Glutamatergic neuron (in vitro differentiated cells): Measurements from ENCODE around the gene SLFN11. TPM values are rescaled to one million over a fixed set of nuclear protein-coding genes. Genes with fewer than 3 reads are reported as not detected.
"Not testable (repeated sequence)": the region's sequence is repeated elsewhere in the genome, so short reads cannot be mapped to it uniquely, and the experiment has no call there.

Source experiments
- DNase-seq: peaks from one replicate; pipeline ENCODE4 v3.0.0; 2022
- H3K27ac Mint-ChIP-seq: one replicate; pipeline ENCODE4 v1.8.0; 2020; ENCODE audit warnings: mild to moderate bottlenecking, mixed read lengths, inconsistent platforms; ENCODE audit not compliant: unreplicated experiment
- H3K27me3 Mint-ChIP-seq: one replicate; pipeline ENCODE4 v1.8.0; 2020; ENCODE audit warnings: mild to moderate bottlenecking, moderate library complexity, mixed read lengths, inconsistent platforms; ENCODE audit not compliant: unreplicated experiment
- H3K36me3 Mint-ChIP-seq: one replicate; pipeline ENCODE4 v1.8.0; 2020; ENCODE audit warnings: mild to moderate bottlenecking, mixed read lengths, inconsistent platforms; ENCODE audit not compliant: unreplicated experiment
- H3K4me1 Mint-ChIP-seq: one replicate; pipeline ENCODE4 v1.8.0; 2020; ENCODE audit warnings: mild to moderate bottlenecking, low read depth, mixed read lengths, inconsistent platforms; ENCODE audit not compliant: unreplicated experiment
- H3K4me3 Mint-ChIP-seq: one replicate; pipeline ENCODE4 v1.8.0; 2020; ENCODE audit warnings: mild to moderate bottlenecking, mixed read lengths, inconsistent platforms; ENCODE audit not compliant: unreplicated experiment
- H3K9me3 Mint-ChIP-seq: one replicate; pipeline ENCODE4 v1.8.0; 2020; ENCODE audit warnings: mild to moderate bottlenecking, moderate library complexity, mixed read lengths, inconsistent platforms; ENCODE audit not compliant: unreplicated experiment
- CTCF ChIP-seq: fragments of 200-600 bp; sonication (generic); IDR thresholded peaks from one replicate; pipeline ENCODE4 v1.5.0; 2021; ENCODE audit not compliant: partially characterized antibody, unreplicated experiment
- total RNA-seq: library from RNA; stranded (reverse); fragmentation: NEBNext Ultra II Directional; extraction: Animal tissue kit (Norgen Biotek cat#: 25700); gene quantifications from one replicate; pipeline ENCODE4 v1.2.1, GENCODE V29; 2021; ENCODE audit not compliant: unreplicated experiment

Gene SLFN11
- total RNA-seq, 1 donor from 2014 or later = not detected

DNA sequence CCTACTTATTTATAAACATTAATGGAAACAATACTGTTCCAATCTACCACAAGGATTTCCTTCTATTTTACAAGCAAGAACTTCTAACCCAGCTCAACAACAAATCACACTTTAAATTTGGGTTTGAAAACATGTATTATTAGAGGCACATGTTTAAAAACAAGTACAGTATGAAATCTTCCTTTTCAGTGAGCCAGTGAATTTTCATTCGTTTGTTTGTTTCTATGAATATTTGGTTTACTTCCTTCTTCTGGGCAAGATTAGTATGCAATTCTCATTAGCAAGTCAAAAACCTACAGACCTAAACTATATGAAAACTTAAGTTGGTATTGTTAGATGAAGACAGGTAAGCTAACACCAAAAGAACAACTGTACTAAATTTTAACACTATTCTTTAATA lies 33.1 kb upstream of the SLFN11 start:
- no peaks in the 10 kb centered on the region for H3K4me1 Mint-ChIP-seq
- H3K36me3 Mint-ChIP-seq = no peaks in the 10 kb centered on the region
- no peak overlapping the region for H3K4me3 Mint-ChIP-seq
- TF ChIP-seq CTCF = no peak
- H3K9me3 Mint-ChIP-seq = no peaks in the 10 kb centered on the region
- DNase-seq = no peak
- no peaks in the 10 kb centered on the region for H3K27me3 Mint-ChIP-seq
- H3K27ac Mint-ChIP-seq = no peak overlapping the region

DNA sequence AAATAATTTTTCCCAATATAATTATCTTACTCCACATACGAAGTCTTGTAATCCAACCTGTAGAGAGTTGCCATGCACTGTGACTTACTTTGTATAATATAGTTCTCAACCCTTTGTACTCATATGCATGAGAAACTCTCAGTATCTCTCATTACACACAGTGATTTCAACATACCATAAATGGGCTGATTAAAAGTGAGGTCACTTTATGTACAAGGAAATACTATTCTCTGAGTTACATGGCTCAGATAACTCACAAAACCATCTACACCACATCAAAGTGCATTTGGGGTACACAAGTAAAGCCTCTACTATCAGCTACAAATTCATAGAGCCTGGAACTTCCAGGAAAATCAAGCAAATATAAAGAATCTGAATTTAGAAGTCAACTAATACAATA lies 30.9 kb upstream of the SLFN11 start:
- Mint-ChIP-seq H3K4me3 (no peak overlapping the region), H3K36me3 (no peaks in the 10 kb centered on the region), H3K9me3 (no peaks in the 10 kb centered on the region), H3K27ac (no peak overlapping the region), H3K27me3 (no peaks in the 10 kb centered on the region), H3K4me1 (no peaks in the 10 kb centered on the region)
- no peak for DNase-seq
- no peak for TF ChIP-seq CTCF

DNA sequence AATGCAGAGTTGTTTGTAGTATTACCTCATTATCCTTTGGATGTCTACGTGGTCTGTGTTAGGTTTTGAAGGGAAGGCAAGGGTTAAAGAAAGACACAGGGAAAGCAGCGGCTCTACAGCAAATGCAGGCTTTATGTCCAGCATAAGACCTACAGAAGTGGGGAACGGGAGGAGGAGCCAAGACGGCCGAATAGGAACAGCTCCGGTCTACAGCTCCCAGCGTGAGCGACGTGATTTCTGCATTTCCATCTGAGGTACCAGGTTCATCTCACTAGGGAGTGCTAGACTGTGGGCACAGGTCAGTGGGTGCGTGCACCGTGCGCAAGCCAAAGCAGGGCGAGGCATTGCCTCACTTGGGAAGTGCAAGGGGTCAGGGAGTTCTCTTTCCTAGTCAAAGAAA lies 20.4 kb upstream of the SLFN11 start:
- not testable (repeated sequence) for H3K36me3 Mint-ChIP-seq, H3K27ac Mint-ChIP-seq, H3K9me3 Mint-ChIP-seq, DNase-seq, H3K27me3 Mint-ChIP-seq, H3K4me3 Mint-ChIP-seq, H3K4me1 Mint-ChIP-seq

- no peak overlapping the region for H3K4me3 Mint-ChIP-seq
- H3K9me3 Mint-ChIP-seq = peaks cover 2% of the 10 kb centered on the region
- H3K36me3 Mint-ChIP-seq = peaks cover 4% of the 10 kb centered on the region
- no peaks in the 10 kb centered on the region for H3K4me1 Mint-ChIP-seq
- H3K27ac Mint-ChIP-seq = no peak overlapping the region
- H3K27me3 Mint-ChIP-seq = no peaks in the 10 kb centered on the region
- TF ChIP-seq CTCF = no peak
- DNase-seq = no peak
Observed at GRCh38 chr17:35390663-35391062, 17.2 kb upstream of the SLFN11 start.

DNA sequence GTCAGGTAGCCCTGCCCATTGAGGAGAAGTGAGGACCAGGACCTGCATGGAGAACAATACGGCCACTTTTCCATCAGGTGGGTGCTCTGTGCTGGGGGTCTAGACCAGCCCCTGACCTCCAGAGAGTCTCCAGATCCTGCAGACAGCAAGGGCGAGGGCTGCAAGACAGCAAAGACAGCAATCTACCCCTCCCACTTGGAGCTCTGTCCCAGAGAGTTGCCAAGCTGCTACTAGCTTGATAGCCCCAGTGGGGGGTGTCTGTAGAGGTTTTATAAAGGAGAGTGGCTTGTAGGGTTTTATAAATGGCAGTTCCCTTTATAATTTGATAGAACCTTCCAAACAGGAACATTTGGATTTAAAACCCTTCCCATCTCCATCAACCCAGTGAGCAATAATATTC lies 16.7 kb upstream of the SLFN11 start:
- H3K4me3 Mint-ChIP-seq = no peak overlapping the region
- DNase-seq = no peak
- no peak overlapping the region for H3K27ac Mint-ChIP-seq
- no peaks in the 10 kb centered on the region for H3K27me3 Mint-ChIP-seq
- TF ChIP-seq CTCF = no peak
- peaks cover 2% of the 10 kb centered on the region for H3K9me3 Mint-ChIP-seq
- no peaks in the 10 kb centered on the region for H3K4me1 Mint-ChIP-seq
- H3K36me3 Mint-ChIP-seq = peaks cover 4% of the 10 kb centered on the region

DNA sequence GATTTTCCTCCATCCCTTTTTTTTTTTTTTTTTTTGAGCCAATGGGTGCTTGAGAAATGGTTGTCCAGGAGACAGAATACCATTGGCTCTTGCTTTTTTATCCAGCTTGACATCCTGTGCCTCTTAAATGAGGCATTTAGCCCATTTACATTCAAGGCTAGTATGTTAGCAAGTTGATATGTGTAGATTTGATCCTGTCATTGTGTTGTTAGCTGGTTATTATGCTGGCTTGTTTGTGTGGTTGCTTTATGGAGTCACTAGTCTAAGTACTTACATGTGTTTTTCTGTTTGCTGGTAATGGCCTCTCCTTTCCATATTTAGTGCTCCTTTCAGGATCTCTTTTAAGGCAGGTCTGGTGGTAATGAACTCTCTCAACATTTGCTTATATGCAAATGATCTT lies 14.1 kb upstream of the SLFN11 start:
- Mint-ChIP-seq H3K4me3 (no peak overlapping the region), H3K27ac (no peak overlapping the region)

More for the DNA sequence above, 14.1 kb upstream of the SLFN11 start:
- Mint-ChIP-seq H3K36me3 (no peaks in the 10 kb centered on the region), H3K27me3 (peaks cover 4% of the 10 kb centered on the region), H3K4me1 (no peaks in the 10 kb centered on the region), H3K9me3 (peaks cover 2% of the 10 kb centered on the region)
- DNase-seq = no peak
- no peak for TF ChIP-seq CTCF
